Tibial nerve (tissue), 4 donors: ENCODE measurements around the gene INHBC. TPM values are rescaled to one million over a fixed set of nuclear protein-coding genes. Genes with fewer than 3 reads are reported as not detected.
A peak's percentile ranks its signal among the peaks of the same experiment; 100 is the strongest.
"Not testable (repeated sequence)": the region's sequence is repeated elsewhere in the genome, so short reads cannot be mapped to it uniquely, and the experiment has no call there.

Source experiments
- DNase-seq, 2 donors: peaks; one replicate each; pipeline ENCODE4 v3.0.0-alpha.2; 2019; ENCODE audit warnings: low spot score in 2 of 2
- H3K27ac ChIP-seq, 4 donors: fragments of 200-600 bp; sonication (generic) in 3 of 4; one replicate each; pipeline ENCODE4 v1.5.1; 2017 to 2019; ENCODE audit warnings: mild to moderate bottlenecking in 1 of 4
- H3K27me3 ChIP-seq, 2 donors: fragments of 200-600 bp; sonication (generic) in 1 of 2; one replicate each; pipeline versions ENCODE4 v1.5.1 to v1.6.0; 2017 to 2019
- H3K36me3 ChIP-seq, 3 donors: fragments of 200-600 bp; sonication (generic); one replicate each; pipeline ENCODE4 v1.5.1; 2018 to 2019
- H3K4me1 ChIP-seq, 4 donors: fragments of 200-600 bp; sonication (generic) in 3 of 4; one replicate each; pipeline ENCODE4 v1.5.1; 2017 to 2019
- H3K4me3 ChIP-seq, 4 donors: fragments of 200-600 bp; sonication (generic) in 3 of 4; one replicate each; pipeline ENCODE4 v1.5.1; 2017 to 2019; ENCODE audit warnings: mild to moderate bottlenecking in 1 of 4, moderate library complexity in 1 of 4
- H3K9me3 ChIP-seq, 4 donors: fragments of 200-600 bp; sonication (generic) in 3 of 4; one replicate each; pipeline ENCODE4 v1.5.1; 2017 to 2019
- EP300 ChIP-seq, 2 donors: sonication (generic); formaldehyde crosslinking; IDR thresholded peaks; one replicate each; pipeline ENCODE4 v1.6.1; 2017; ENCODE audit warnings: antibody characterized with exemption in 2 of 2, mild to moderate bottlenecking in 1 of 2
- POLR2A ChIP-seq, 2 donors: fragments of 450-650 bp; IDR thresholded peaks; one replicate each; pipeline ENCODE4 v1.6.1; 2017; ENCODE audit warnings: antibody characterized with exemption in 2 of 2, mild to moderate bottlenecking in 2 of 2, moderate library complexity in 2 of 2
- WGBS, 2 donors: methylation state at CpG; one replicate each; pipeline ENCODE4 v1.1.5; 2018; 5-methylcytosine and 5-hydroxymethylcytosine counted together
- total RNA-seq, 4 donors: library from RNA; depleted of rRNA; stranded (reverse); fragments of >200 nt; gene quantifications; one replicate each; pipeline ENCODE4 v1.1.0, GENCODE V29; 2016
- TF ChIP-seq, protein P1 (sequence below), 5 experiments: fragments of 200-600 bp in 3 of 5; fragments of 450-650 bp in 2 of 5; sonication (generic) in 3 of 5; IDR thresholded peaks; one replicate each; pipeline ENCODE4 v1.5.1; 2016 to 2019; ENCODE audit warnings: antibody characterized with exemption in 5 of 5, mild to moderate bottlenecking in 3 of 5, moderate library complexity in 2 of 5

The INHBC gene
- total RNA-seq, 4 donors from 2014 or later, result not detected

DNA sequence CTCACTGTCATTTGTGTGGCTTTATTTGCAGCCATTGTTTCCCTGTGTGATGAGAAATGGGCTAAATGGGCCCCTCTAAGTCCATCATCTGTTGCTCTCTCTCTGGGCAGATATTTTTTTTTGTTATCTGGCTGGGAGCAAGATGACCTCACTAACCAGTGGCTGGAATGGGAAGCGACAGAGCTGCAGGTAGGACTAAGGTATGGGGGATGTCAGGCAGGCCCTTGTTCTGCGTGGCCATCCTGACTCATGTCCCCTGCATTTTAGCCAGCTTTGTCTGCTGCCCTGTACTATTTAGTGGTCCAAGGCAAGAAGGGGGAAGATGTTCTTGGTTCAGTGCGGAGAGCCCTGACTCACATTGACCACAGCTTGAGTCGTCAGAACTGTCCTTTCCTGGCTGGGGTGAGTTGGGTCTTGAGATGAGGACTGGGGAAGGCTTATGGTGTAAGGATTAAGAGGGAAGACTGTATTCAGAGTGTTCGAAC lies 54.6 kb downstream of the INHBC start:
- no peak for DNase-seq
- 91 to 95% methylated on average over 5 of the region's 5 CpGs for WGBS, 2 donors
- Histone ChIP-seq H3K4me1 (peaks cover 0 to 19% (median 12%) of the 10 kb centered on the region in 4 donors), H3K27ac (no peak overlapping the region), H3K27me3 (no peaks in the 10 kb centered on the region), H3K36me3 (peaks cover 6 to 37% (median 7%) of the 10 kb centered on the region in 3 donors), H3K9me3 (no peaks in the 10 kb centered on the region), H3K4me3 (peak overlapping the region in 1 of 4 donors; percentile 79)
- TF ChIP-seq POLR2A (IDR thresholded peaks at IDR 0.05) (no peak), EP300 (IDR thresholded peaks at IDR 0.05) (no peak)
- TF ChIP-seq, protein P1, sequence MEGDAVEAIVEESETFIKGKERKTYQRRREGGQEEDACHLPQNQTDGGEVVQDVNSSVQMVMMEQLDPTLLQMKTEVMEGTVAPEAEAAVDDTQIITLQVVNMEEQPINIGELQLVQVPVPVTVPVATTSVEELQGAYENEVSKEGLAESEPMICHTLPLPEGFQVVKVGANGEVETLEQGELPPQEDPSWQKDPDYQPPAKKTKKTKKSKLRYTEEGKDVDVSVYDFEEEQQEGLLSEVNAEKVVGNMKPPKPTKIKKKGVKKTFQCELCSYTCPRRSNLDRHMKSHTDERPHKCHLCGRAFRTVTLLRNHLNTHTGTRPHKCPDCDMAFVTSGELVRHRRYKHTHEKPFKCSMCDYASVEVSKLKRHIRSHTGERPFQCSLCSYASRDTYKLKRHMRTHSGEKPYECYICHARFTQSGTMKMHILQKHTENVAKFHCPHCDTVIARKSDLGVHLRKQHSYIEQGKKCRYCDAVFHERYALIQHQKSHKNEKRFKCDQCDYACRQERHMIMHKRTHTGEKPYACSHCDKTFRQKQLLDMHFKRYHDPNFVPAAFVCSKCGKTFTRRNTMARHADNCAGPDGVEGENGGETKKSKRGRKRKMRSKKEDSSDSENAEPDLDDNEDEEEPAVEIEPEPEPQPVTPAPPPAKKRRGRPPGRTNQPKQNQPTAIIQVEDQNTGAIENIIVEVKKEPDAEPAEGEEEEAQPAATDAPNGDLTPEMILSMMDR (IDR thresholded peaks at IDR 0.05), result no peak

DNA sequence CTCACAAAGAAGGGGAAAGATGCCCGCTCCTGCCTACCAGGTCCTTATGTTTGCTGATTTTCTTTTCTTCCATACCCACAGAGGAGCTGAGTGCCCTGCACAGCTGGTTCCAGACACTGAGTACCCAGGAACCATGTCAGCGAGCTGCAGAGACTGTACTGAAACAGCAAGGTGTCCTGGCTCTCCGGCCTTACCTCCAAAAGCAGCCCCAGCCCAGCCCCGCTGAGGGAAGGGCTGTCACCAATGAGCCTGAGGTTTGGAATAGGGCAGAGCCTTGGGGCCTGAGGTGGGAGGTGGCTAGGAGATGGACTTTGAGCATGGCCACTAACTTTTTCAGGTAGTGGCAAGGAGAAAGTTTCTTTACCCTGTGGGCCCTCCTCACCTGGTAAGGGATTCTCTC lies 55.5 kb downstream of the INHBC start:
- WGBS, 2 donors, result 95 to 96% methylated on average over 4 of the region's 4 CpGs
- Histone ChIP-seq H3K27ac (no peak overlapping the region), H3K9me3 (no peaks in the 10 kb centered on the region), H3K4me3 (no peak overlapping the region), H3K27me3 (no peaks in the 10 kb centered on the region), H3K4me1 (peaks cover 0 to 19% (median 12%) of the 10 kb centered on the region in 4 donors), H3K36me3 (peaks cover 6 to 42% (median 7%) of the 10 kb centered on the region in 3 donors)
- TF ChIP-seq EP300 (IDR thresholded peaks at IDR 0.05) (no peak), POLR2A (IDR thresholded peaks at IDR 0.05) (no peak)
- TF ChIP-seq, protein P1 (IDR thresholded peaks at IDR 0.05), result no peak
- DNase-seq, result no peak

DNA sequence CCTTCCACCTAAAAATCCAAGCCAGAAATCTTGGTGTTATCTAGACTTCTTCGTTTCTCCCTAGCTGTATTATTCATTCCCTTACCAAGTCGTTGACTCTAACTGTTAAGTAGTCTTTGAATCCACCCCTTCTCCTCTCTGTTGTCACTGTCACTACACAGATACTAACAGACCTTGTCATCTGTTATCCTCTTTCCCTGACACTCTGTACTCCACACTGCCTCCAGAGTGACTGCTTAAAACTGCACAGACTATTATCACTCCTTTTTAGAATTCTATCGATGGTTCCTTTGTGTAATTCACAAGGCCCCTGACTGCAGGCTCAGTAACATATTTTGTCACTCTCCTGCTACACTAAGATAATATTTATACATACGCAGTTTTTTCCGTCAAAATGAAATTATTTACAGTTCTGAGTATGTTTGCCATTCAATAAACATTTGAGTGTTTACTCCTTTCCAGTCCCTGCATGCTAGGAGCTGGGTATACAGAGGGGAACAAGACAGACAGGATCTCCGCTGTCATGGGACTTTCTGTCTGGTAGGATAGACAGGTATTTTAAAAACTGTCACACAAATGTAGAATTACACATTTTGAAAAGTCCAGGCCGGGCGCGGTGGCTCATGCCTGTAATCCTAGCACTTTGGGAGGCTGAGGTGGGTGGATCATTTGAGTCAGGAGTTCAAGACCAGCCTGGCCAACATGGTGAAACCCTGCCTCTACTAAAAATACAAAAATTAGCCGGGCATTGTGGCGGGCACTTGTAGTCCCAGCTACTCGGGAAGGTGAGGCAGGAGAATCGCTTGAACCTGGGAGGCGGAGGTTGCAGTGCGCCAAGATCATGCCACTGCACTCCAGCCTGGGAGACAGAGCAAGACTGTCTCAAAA lies 57.1 kb downstream of the INHBC start:
- Histone ChIP-seq H3K4me3 (no peak overlapping the region), H3K4me1 (peaks cover 0 to 19% (median 12%) of the 10 kb centered on the region in 4 donors), H3K9me3 (no peaks in the 10 kb centered on the region), H3K27ac (no peak overlapping the region), H3K36me3 (peaks cover 6 to 57% (median 7%) of the 10 kb centered on the region in 3 donors), H3K27me3 (no peaks in the 10 kb centered on the region)
- no peak for DNase-seq
- 93% methylated on average over 15 of the region's 15 CpGs for WGBS, 2 donors
- TF ChIP-seq EP300 (IDR thresholded peaks at IDR 0.05), result no peak
- TF ChIP-seq, protein P1 (IDR thresholded peaks at IDR 0.05), result no peak
- no peak for TF ChIP-seq POLR2A (IDR thresholded peaks at IDR 0.05)

GRCh38 chr12:57495051-57495701 lies 60.6 kb downstream of the INHBC start:
- WGBS, 2 donors, result 95 to 99% methylated on average over 15 to 22 of the region's 48 CpGs

GRCh38 chr12:57496822-57497221 lies 62.2 kb downstream of the INHBC start:
- Histone ChIP-seq H3K9me3 (no peaks in the 10 kb centered on the region), H3K27me3 (no peaks in the 10 kb centered on the region), H3K36me3 (peaks cover 1 to 86% (median 5%) of the 10 kb centered on the region in 3 donors), H3K4me3 (no peak overlapping the region), H3K27ac (no peak overlapping the region), H3K4me1 (no peaks in the 10 kb centered on the region)
- TF ChIP-seq, protein P1 (IDR thresholded peaks at IDR 0.05), result no peak
- DNase-seq, result no peak

More at GRCh38 chr12:57495051-57495701, 60.6 kb downstream of the INHBC start:
- DNase-seq, H3K4me1 ChIP-seq, H3K27ac ChIP-seq, H3K9me3 ChIP-seq, H3K27me3 ChIP-seq, H3K4me3 ChIP-seq: not testable (repeated sequence)
- peaks cover 3 to 86% (median 5%) of the 10 kb centered on the region in 3 donors for H3K36me3 ChIP-seq
